ENCODE measurements around the gene NR2F1-AS1. TPM values are rescaled to one million over a fixed set of nuclear protein-coding genes. Genes with fewer than 3 reads are reported as not detected.

NR2F1-AS1 gene
- total RNA-seq, 1 donor from 2014 or later = not detected

DNA sequence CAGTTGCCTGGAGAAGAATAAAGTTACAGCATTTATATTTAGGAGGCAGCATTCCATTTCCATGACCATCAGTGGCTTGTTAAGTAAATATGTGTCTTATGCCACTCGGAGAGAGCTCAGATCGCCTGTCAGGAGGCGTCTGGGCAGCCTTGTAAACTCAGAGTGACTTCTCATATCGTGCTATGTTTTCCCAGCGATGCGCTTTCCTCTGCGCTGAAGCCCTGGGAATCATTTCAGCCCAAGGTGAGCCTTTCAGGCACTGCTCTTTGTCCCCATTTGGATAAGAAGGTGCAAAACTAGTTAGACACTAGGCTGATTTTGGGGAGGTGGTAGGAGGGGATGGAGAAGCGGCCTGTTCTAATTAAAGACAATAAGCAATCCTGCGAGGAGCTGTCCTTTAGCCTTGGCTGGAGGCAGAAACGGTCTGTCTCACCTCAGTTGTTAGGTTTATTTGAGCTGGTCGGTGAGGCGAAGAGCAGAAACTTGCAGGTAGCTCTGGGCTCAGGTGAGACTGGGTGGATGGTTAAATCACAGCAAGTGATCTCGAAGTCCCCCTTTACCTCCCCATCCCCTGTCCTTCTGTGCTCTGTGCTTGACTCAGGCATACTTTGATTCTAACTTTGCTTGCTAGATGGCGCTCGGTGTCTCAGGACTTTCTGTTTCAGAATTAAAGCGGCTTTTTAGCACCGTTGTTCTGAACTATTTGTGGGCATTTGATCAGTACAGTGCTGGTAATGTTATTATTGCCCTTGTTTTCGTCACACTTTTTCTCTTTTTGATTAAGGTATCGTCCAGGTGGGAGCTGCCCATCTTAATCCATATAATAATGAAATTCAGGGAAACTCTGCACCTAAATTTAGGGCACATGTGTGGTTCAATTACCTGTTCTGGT is 26.6 kb upstream of the NR2F1-AS1 start:
- H3K27ac Mint-ChIP-seq = no peak overlapping the region
- H3K9me3 Mint-ChIP-seq = peaks cover 4% of the 10 kb centered on the region
- H3K36me3 Mint-ChIP-seq (ENCODE audit: low read depth) = no peaks in the 10 kb centered on the region
- H3K27me3 Mint-ChIP-seq = peaks cover 76% of the 10 kb centered on the region
- H3K4me1 Mint-ChIP-seq = peaks cover 15% of the 10 kb centered on the region
- TF ChIP-seq, protein P1, sequence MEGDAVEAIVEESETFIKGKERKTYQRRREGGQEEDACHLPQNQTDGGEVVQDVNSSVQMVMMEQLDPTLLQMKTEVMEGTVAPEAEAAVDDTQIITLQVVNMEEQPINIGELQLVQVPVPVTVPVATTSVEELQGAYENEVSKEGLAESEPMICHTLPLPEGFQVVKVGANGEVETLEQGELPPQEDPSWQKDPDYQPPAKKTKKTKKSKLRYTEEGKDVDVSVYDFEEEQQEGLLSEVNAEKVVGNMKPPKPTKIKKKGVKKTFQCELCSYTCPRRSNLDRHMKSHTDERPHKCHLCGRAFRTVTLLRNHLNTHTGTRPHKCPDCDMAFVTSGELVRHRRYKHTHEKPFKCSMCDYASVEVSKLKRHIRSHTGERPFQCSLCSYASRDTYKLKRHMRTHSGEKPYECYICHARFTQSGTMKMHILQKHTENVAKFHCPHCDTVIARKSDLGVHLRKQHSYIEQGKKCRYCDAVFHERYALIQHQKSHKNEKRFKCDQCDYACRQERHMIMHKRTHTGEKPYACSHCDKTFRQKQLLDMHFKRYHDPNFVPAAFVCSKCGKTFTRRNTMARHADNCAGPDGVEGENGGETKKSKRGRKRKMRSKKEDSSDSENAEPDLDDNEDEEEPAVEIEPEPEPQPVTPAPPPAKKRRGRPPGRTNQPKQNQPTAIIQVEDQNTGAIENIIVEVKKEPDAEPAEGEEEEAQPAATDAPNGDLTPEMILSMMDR (IDR thresholded peaks at IDR 0.05) = no peak
- peak overlapping the region; percentile 19 for H3K4me3 Mint-ChIP-seq
- ChIA-PET CTCF (interaction anchor here (0.6 to 2.1 kb wide), 7 partner anchors 12 to 1130 kb away, joined by 3 to 12 read pairs (median 4); no protein-coding TSS in a partner anchor), POLR2A (interaction anchor here (0.7 to 1.0 kb wide), 2 partner anchors 13 kb away, joined by 3 read pairs; no protein-coding TSS in a partner anchor)
- ATAC-seq (ENCODE audit: low read depth) (peak; percentile 64), DNase-seq (no peak)
- intact Hi-C loops (cut with micrococcal nuclease) = loop anchor here (1.0 to 5.0 kb wide), 4 partner anchors 20 to 307 kb away; no protein-coding TSS in a partner anchor

- no peak for DNase-seq
- H3K4me1 Mint-ChIP-seq = peaks cover 11% of the 10 kb centered on the region
- POLR2A ChIA-PET = interaction anchor here (0.8 kb wide), 1 partner anchor 19 kb away, joined by 3 read pairs; no protein-coding TSS in a partner anchor
- TF ChIP-seq, protein P1 (IDR thresholded peaks at IDR 0.05) = no peak
- peaks cover 66% of the 10 kb centered on the region for H3K27me3 Mint-ChIP-seq
- H3K4me3 Mint-ChIP-seq = no peak overlapping the region
- intact Hi-C loops (cut with micrococcal nuclease) = loop anchor here (5.0 kb wide), 1 partner anchor 34 kb away; no protein-coding TSS in a partner anchor
- CTCF ChIA-PET = interaction anchor here (0.9 to 1.4 kb wide), 3 partner anchors 22 to 195 kb away, joined by 3 to 12 read pairs (median 4); no protein-coding TSS in a partner anchor
- ATAC-seq (ENCODE audit: low read depth) = no peak
- H3K27ac Mint-ChIP-seq = no peak overlapping the region
- no peaks in the 10 kb centered on the region for H3K36me3 Mint-ChIP-seq (ENCODE audit: low read depth)
- peaks cover 4% of the 10 kb centered on the region for H3K9me3 Mint-ChIP-seq
Observed at GRCh38 chr5:93606382-93606752, 25.3 kb upstream of the NR2F1-AS1 start.

DNA sequence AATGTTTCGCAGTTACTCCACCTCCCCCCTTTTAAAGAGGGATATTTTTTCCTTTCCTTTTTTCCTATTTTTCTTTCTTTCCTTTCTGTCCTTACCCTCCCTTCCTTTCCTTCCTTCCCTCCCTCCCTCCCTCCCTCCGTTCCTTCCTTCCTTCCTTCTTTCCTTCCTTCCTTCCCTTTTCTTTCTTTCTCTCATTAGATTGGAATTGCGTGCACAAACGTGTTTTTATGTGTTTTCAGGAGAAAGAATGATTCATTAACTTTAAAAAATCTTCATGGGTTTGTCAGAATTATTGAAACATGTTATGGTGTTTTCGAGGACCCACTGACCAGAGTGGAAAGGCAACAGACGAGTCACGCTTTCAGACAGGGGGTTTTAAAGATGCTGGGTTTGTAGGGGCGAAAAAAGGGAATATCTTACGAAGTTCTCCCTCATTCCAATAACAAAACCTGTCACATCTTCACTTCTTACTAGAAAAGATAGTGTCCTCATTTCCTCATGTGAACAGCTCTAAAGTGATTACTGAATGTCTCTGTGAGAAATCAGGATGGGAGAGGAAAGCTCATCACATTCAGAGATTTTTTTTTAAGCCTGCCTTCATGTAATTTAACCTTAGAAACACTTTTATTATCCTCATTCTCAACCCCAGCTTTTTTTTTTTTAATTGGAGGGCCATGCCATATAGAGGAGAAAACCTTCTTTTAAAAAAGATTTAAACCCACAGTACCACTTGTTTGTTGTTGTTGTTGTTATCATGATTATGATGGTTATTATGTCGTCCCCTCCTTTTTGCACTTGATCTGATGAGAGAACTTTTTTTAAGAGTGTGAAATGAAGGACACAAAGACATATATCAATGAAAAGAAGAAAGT is 23.9 kb upstream of the NR2F1-AS1 start:
- Mint-ChIP-seq H3K27ac (peak overlapping the region; percentile 30), H3K27me3 (peaks cover 53% of the 10 kb centered on the region), H3K4me1 (peaks cover 11% of the 10 kb centered on the region), H3K36me3 (ENCODE audit: low read depth) (no peaks in the 10 kb centered on the region), H3K9me3 (peaks cover 4% of the 10 kb centered on the region), H3K4me3 (no peak overlapping the region)
- CTCF ChIA-PET = no interaction called here
- no peak for ATAC-seq (ENCODE audit: low read depth)
- intact Hi-C loops (cut with micrococcal nuclease) = loop anchor here (5.0 kb wide), 1 partner anchor 33 kb away; no protein-coding TSS in a partner anchor
- DNase-seq = no peak
- TF ChIP-seq, protein P1 (IDR thresholded peaks at IDR 0.05) = no peak
- POLR2A ChIA-PET = no interaction called here

GRCh38 chr5:93603793-93604643 is 23.0 kb upstream of the NR2F1-AS1 start:
- intact Hi-C loops (cut with micrococcal nuclease) = loop anchor here (2.0 kb wide), 1 partner anchor 23 kb away; the partner anchor contains the start of gene NR2F1-AS1
- Mint-ChIP-seq H3K27ac (no peak overlapping the region), H3K27me3 (peaks cover 46% of the 10 kb centered on the region), H3K36me3 (ENCODE audit: low read depth) (no peaks in the 10 kb centered on the region), H3K9me3 (peaks cover 4% of the 10 kb centered on the region), H3K4me3 (no peak overlapping the region), H3K4me1 (peaks cover 11% of the 10 kb centered on the region)
- DNase-seq = no peak
- CTCF ChIA-PET = no interaction called here
- no peak for ATAC-seq (ENCODE audit: low read depth)
- TF ChIP-seq, protein P1 (IDR thresholded peaks at IDR 0.05) = no peak
- POLR2A ChIA-PET = no interaction called here

Data from activated B cell treated with CpG ODN at 0.5 μM for 24 hours (primary cell).